Stimulated activated CD4-positive, alpha-beta T cell treated with anti-CD3 and anti-CD28 coated beads, Interleukin-12 subunit alpha, Interleukin-12 subunit beta, amount 100 ng/mL, for 48 hours (primary cell): ENCODE measurements around the gene TGM1.

Source experiments
- DNase-seq, 3 donors: peaks; one replicate each; pipeline ENCODE4 v3.0.0-alpha.2; 2020; ENCODE audit warnings: low read depth in 2 of 3, low spot score in 1 of 3

TGM1 gene

GRCh38 chr14:24292118-24292807 lies 29.3 kb upstream of the TGM1 start:
- DNase-seq, result no peak

DNA sequence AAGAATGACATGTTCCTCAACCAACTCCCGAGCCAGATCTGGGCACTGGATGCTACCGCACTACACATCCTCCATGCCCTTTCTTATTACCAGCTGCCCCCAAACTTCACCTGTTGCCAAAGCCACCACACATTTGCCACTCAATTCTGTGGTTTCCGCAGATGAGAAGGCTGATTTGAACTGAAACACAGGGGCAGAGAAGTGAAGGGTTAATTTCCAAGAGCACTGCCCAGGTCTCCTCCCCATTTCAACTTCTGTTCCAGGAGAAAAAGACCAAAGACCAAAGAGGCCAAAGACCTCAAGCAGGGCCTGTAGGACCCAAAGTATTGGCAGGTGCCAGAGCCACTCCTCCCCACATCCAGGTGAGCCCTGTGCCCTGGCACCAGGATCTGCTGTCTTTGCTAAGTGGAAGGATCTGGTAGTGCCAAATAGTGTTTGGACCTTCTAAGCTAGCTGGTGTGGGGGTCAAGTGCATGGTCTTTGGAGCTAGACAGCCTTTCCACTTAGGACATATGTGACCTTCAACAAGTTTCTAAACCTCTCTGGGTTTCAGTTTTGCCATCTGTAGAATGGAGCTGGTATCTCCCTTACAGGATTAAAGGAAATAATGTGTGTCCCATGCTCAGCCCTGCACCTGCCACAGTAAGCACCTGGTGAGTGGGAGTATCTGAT lies 28.6 kb upstream of the TGM1 start:
- DNase-seq, result no peak

DNA sequence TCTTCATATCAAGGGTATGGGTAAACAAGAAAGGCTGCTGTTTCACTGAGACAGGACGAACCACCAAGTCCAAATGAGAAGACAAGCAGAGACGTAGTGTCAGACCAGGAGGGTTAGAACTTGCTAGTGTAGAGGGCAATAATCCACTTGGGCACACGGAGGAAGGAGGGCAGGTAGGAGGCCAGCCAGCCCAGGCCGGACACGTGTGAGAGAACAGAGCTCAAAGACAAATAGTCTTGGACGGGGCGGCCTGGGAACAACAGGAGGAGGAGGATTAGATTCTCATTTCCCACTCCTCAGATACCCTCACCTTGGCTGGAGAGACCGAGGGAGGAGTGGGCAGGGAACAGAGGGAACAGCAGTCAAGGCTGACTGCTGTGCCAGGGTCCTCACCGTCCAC lies 27.8 kb upstream of the TGM1 start:
- no peak for DNase-seq

GRCh38 chr14:24289649-24290280 lies 26.8 kb upstream of the TGM1 start:
- peak; percentile 56 to 70 (median 59) for DNase-seq

DNA sequence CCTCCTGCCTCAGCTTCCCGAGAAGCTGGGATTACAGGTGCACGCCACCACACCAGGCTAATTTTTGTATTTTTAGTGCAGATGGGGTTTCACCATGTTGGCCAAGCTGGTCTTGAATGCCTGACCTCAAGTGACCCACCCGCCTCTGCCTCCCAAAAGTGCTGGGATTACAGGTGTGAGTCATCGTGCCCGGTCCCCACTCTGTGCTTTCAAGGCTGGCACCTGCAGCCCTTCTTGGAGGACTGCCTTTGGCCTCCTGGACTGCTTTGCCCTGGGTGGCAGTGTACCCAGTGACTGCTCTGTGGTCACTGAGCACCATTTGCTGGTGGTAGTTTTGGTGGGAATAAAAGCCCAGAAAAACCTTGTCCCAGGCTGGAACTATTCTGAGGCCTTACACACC lies 24.0 kb upstream of the TGM1 start:
- DNase-seq, result no peak

- DNase-seq, result no peak
Observed at GRCh38 chr14:24285351-24285750, 22.4 kb upstream of the TGM1 start.

- DNase-seq, result no peak
Observed at GRCh38 chr14:24284501-24285035, 21.6 kb upstream of the TGM1 start.

DNA sequence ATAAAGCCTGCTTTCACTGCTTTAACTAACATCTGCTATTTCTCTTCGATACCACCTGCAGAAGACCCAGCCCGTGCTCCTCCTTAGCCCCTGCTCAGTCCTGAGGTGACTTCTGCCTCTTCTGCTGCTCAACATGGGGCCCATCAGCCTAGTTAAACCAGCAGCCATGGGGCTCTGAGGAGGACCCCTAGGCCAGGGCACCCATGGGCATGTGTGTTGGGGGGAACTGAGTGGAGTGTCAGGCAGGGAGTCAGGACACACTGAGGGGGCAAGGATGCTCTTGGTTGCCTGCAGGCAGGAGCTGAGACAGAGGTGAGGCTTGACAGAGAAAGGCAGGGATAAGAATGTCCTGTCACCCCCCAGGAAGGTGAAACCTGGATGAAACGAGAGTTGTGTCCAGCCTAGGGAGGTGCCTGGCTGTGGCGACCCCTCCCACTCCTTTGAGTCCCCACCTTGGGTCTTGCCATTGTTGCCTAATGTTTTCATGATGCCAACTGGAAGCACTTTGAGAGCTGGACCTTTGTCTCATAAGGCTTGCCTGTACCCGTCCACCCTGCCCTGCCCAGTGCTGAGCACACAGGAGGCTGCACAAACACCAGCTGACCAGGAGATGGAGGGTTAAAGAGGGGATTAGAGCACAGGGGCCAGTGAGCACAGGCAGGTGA lies 21.0 kb upstream of the TGM1 start:
- DNase-seq, result no peak

DNA sequence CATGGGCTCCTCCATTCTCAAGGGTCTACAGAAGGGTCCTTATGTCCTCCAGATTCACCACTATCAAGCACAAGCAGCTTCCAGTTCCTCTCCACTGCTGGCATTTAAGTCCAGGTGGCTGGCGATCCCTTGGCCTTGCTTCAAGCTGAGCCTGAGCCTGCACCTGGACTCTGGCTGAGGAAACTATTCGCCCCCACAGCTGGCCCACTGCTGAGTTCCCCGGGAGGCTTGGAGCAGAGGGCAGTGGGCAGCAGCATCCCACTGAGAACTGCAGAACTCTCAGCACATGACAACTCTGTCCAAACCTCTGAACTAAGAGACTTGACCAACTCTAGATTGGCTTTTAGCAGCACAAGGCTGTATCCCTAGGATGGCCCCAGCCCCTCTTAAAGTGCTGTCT lies 19.8 kb upstream of the TGM1 start:
- no peak for DNase-seq

DNA sequence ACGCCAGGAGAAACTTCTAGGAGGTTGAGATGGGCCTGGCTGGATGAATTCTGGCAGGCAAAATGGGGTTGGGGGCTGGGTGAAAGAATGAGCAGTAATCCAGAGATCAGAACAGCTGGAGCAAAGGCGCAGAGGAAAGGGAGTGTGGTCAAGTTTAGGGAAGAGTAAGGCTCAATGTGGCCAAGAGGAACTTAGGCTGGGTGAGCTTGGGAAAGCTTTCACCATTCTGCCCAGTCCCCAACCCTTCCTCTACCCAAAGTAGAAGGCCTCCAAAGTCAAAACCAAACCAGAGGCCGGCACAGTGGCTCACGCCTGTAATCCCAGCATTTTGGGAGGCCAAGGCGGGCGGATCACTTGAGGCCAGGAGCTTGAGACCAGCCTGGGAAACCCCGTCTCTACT lies 18.7 kb upstream of the TGM1 start:
- no peak for DNase-seq

DNA sequence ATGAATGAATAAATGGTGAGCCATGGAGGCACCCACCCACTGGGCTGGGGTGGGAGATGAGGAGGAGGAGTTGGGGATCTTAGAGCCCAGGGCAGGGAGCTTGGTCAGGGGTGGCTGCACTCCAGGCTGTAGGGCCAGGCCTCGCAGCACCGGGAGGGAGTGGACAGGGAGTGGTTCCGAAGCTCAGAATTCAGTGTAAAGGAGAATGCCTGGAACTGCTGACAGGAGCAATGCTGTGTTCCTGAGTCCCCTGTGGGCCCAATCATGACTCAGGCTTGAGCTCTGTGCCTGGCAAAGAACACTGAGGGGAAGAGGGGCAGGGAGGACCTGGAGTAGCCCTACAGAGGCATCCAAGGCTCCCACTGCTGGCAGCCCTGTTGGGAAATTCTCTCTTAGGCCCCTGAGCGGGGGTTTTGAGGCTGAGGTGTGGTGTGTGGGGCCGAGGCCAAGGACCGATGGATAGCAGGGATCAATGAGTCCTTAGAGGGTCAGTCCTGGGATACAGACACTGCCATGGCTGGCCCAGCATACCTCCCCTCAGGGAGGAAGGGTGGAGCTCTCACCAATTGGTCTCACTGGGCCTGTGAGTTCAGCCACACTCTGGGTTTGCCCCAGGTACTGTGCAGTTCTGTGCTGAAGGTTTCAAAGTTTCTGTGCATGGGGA lies 18.0 kb upstream of the TGM1 start:
- DNase-seq, result no peak

DNA sequence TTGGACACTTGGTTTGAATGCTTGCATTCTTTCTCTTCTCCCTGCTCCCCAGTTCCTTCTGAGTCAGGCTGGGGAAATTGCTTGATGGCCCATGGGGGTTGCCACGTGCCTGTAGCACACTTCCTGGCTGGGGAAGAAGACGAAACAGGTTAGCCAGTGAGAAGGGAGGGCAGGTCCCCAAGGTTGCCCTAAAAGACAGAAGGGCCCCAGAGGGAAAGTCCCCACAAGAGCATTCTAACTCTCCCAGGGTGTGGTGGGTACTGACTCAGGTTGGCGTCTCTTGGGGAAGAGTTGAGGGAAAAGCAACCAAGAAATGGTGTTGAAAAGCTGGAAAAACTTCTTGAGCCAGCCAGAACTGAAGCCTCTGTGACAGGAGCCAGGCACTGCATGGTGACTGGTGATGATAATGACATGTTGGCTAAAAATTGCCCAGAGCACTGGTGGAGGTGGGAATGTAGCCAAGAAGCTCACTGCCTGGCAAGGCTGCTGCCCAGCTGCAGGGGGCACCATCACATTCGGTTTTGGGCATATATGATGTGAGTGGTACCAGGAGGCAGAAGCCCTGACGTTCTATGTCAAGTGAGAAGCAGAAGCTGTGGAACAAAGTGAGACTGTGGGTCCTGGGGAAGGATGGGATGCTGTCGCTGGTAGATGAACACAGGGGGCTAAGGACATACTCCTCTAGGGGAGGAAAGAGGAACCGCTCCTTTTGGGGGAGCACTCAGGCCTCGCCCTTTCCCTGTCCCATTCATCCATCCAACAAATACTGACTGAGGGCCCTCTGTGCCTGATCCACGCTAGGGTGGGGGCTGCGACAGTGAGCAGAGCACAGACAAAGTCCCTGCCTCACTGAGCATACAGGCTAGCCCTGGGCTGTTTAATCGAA lies 16.6 kb upstream of the TGM1 start:
- peak; percentile 26 to 46 (median 37) for DNase-seq

GRCh38 chr14:24278424-24278823 lies 15.4 kb upstream of the TGM1 start:
- no peak for DNase-seq

DNA sequence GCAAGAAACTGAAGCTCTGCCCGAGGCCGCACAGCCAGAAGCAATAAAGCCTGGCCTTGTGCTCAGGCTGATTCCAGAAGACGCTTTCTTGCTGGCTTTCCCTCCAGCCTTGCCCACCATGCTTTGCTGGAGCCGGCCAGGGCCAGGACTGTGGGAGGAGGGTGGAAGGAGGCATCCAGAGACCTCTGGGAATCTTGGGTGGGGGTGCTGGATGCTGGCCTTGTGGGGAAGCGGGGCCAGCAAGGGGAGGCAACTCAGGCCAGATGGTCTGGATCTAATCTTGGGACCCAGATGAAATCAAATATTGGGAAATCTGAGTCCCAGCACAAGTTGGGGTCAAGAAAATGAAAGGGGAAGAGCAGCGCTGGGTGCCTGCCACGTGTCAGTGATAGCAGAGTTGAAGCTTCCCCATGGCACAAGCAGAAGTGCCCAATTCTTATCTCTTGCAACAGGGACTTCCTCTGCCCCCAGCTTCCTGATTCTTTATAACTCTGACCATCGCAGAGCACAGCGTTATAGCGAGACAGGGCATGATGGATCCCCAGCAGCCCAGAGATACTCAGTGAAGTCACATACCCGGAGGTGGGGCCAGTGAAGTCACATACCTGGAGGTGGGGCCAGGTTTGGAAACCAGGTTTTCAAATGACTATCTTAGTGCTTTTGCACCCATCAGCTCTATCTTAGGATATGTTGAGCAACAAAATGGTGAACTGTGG lies 14.8 kb upstream of the TGM1 start:
- no peak for DNase-seq

DNA sequence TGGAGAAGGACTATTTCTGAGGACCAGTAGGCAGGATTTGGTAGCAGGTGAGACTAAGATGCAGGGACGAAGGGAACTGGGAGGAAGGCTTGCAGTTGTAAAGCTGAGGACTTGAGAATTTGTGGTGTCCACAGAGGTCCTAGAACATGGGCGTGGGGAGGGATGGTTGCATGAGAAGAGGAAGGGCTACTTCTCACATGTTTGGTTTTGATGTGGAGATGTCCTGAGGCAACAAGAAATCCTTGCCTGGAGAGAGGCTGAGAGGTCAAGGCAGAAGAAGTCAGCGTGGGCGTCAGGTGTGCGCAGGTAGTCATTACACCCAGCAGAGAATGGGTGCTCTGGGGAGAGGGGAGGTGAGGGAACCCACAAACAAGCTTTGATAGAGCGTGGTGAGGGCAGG lies 14.1 kb upstream of the TGM1 start:
- no peak for DNase-seq

DNA sequence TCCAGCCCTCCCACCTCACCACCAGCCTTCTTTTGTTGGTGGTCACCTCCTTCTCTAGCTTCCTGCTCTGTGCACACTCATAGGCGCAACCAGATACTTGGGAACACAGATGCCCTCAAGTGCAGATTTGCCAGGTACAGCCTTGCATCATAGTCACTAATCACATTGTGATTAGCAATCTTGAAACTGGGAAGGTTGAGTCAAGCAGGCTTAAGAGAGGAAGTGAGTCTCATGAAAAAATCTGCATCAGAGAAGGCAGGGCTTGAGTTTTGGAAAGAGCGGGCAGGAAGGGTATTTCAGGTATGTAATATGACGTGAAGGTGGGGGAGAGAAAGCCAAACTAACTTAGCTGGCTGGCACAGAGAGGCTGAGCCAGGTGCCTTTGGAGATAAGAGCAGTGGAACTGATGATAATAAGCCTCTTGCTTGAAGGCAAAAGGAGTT lies 11.1 kb upstream of the TGM1 start:
- peak; percentile 33 to 58 (median 37) for DNase-seq

GRCh38 chr14:24273422-24273998 lies 10.5 kb upstream of the TGM1 start:
- no peak for DNase-seq

DNA sequence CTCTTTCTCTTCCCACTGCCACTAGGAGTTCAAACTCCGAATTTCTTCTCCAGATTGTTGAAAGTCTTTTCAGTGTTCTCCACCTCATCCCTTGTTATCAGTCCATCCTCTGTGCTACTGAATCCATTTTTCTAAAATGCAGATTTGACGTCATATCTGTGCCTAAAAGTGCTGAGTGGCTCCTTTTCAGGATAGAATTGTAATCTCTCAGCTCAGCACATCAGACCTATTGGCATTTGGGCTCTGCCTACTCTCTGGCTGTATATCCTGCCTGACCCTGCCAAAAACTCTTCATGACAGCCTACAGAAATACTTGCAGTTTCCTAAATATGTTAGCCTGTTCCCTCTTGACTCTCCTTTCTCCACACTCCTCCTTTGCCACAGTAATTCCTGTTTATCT lies 9.5 kb upstream of the TGM1 start:
- no peak for DNase-seq

GRCh38 chr14:24271834-24272263 lies 8.9 kb upstream of the TGM1 start:
- peak in 1 of 3 donors; percentile 27 for DNase-seq
